Gastrocnemius medialis (tissue), 4 donors: ENCODE measurements around the gene SUSD4. TPM values are rescaled to one million over a fixed set of nuclear protein-coding genes. Genes with fewer than 3 reads are reported as not detected.

Experiments used
- ATAC-seq, 2 donors: fragments of 150-250 bp; one replicate each; pipeline ENCODE4 v1.9.1; 2016
- DNase-seq, 2 donors: peaks; one replicate each; pipeline ENCODE4 v3.0.0-alpha.2; 2019
- H3K27ac ChIP-seq, 4 donors: fragments of 200-600 bp; sonication (generic); 1 replicate in 1 of 4; 2 replicates in 3 of 4; pipeline ENCODE4 v1.5.1; 2016 to 2018; ENCODE audit warnings: mild to moderate bottlenecking in 2 of 4, moderate library complexity in 1 of 4
- H3K27me3 ChIP-seq, 3 donors: fragments of 200-600 bp; sonication (generic) in 2 of 3; 1 replicate in 1 of 3; 2 replicates in 2 of 3; pipeline versions ENCODE4 v1.5.1 to v1.6.0; 2016 to 2019; ENCODE audit warnings: mild to moderate bottlenecking in 1 of 3, moderate library complexity in 1 of 3
- H3K36me3 ChIP-seq, 2 donors: fragments of 200-600 bp; sonication (generic) in 1 of 2; one replicate each; pipeline ENCODE4 v1.5.1; 2017 to 2018
- H3K4me1 ChIP-seq, 2 donors: fragments of 200-600 bp; sonication (generic) in 1 of 2; one replicate each; pipeline ENCODE4 v1.5.1; 2016 to 2017; ENCODE audit warnings: mild to moderate bottlenecking in 2 of 2
- H3K4me3 ChIP-seq, 4 donors: fragments of 200-600 bp; sonication (generic) in 3 of 4; 1 replicate in 1 of 4; 2 replicates in 3 of 4; pipeline ENCODE4 v1.5.1; 2016 to 2019; ENCODE audit warnings: mild to moderate bottlenecking in 2 of 4
- H3K9me3 ChIP-seq, 3 donors: fragments of 200-600 bp; sonication (generic) in 2 of 3; 1 replicate in 1 of 3; 2 replicates in 2 of 3; pipeline ENCODE4 v1.5.1; 2016 to 2019
- CTCF ChIP-seq, 5 experiments: fragments of 450-650 bp in 3 of 5; fragments of 200-600 bp in 2 of 5; sonication (generic) in 2 of 5; IDR thresholded peaks in 4 of 5; conservative IDR thresholded peaks in 1 of 5; 1 replicate in 4 of 5; 2 replicates in 1 of 5; pipeline ENCODE4 v1.5.1; 2016 to 2019; ENCODE audit warnings: antibody characterized with exemption in 5 of 5, mild to moderate bottlenecking in 3 of 5, moderate library complexity in 3 of 5
- POLR2A ChIP-seq, 2 donors: fragments of 450-650 bp; IDR thresholded peaks; one replicate each; pipeline ENCODE4 v1.6.1; 2017; ENCODE audit warnings: antibody characterized with exemption in 2 of 2, mild to moderate bottlenecking in 2 of 2, moderate library complexity in 2 of 2
- in situ Hi-C, 4 donors: fragments of 200-750 bp; cut with MboI; loops; one replicate each; pipeline versions ENCODE4 v1.15.0 to v1.8.0; 2017; ENCODE audit warnings: low sequenced_read_pairs in 4 of 4
- intact Hi-C: fragments of 100-400 bp; cut with DNase I; formaldehyde crosslinking; loops from one replicate; pipeline ENCODE4 v1.15.1; 2023; ENCODE audit warnings: low total_unique reads
- total RNA-seq, 4 donors: library from RNA; depleted of rRNA; stranded (reverse); fragments of >200 nt; gene quantifications; one replicate each; pipeline versions ENCODE4 v1.1.0 to v1.2.3, GENCODE V29; 2016

Gene SUSD4
- total RNA-seq, 4 donors from 2014 or later: 1.2 to 4.0 (median 3.3) TPM; not detected in 1

DNA sequence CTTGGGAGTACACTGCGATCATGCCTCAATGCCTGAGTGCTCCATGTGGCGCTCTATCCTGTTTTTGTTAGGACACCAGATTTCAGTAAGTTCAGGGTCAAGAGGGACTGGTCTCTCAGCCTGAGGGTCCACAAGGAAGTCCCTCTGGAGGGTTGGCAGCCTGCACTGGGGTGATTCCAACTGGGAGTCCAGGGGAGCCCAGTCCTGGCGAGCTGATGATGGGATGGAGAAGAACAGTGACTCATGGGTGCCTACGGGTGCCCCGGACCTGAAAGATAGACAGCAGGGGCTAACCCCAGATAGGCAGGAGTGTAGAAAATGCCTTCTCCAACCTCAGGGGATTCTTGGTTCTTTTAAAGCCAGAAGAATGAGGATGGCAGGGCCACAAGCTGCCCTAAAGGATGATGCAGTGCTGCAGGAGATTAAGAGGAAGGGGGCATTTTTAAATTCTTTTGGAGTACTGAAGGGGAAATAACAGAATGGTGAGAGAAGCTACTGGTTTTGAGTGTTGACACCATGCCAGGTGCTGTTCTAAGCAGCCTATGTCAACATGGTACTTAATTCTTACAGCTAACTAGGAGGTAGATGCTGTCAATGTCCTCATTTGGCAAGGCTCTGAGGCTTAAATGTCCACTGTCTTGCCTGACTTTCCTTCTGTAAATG is 152.5 kb downstream of the SUSD4 start:
- no peak for ATAC-seq
- no peaks in the 10 kb centered on the region for H3K36me3 ChIP-seq
- in situ Hi-C loops (no loop called here), intact Hi-C loops (no loop called here)
- no peak overlapping the region for H3K4me3 ChIP-seq
- no peaks in the 10 kb centered on the region for H3K27me3 ChIP-seq
- H3K9me3 ChIP-seq: no peaks in the 10 kb centered on the region
- H3K4me1 ChIP-seq: peaks cover 0 to 11% of the 10 kb centered on the region in 2 donors
- no peak overlapping the region for H3K27ac ChIP-seq
- no peak for TF ChIP-seq CTCF (IDR thresholded peaks at IDR 0.05 in 4 of 5, conservative IDR thresholded peaks at IDR 0.05 in 1 of 5)
- no peak for TF ChIP-seq POLR2A (IDR thresholded peaks at IDR 0.05)
- DNase-seq: no peak

DNA sequence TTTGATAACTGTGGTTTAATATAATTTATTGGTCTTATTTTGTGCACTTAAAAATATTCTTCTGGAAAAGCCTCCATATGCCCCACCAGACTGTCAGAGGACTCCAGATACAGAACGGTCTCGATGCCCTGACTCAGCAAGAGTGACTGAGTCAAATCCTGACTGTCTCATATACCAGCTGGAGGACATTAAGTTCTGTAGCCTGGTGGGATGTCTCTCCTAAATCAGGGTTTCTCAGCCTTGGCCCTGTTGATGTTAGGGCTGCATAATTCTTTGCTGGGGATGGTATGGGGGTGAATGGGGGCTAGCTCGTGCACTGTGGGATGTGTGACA is 153.2 kb downstream of the SUSD4 start:
- ATAC-seq: no peak
- no peak for TF ChIP-seq POLR2A (IDR thresholded peaks at IDR 0.05)
- TF ChIP-seq CTCF (IDR thresholded peaks at IDR 0.05 in 4 of 5, conservative IDR thresholded peaks at IDR 0.05 in 1 of 5): no peak
- no peaks in the 10 kb centered on the region for H3K27me3 ChIP-seq
- H3K4me1 ChIP-seq: peaks cover 0 to 11% of the 10 kb centered on the region in 2 donors
- no peaks in the 10 kb centered on the region for H3K9me3 ChIP-seq
- no peak for DNase-seq
- intact Hi-C loops (no loop called here), in situ Hi-C loops (no loop called here)
- no peak overlapping the region for H3K27ac ChIP-seq
- no peaks in the 10 kb centered on the region for H3K36me3 ChIP-seq
- no peak overlapping the region for H3K4me3 ChIP-seq

DNA sequence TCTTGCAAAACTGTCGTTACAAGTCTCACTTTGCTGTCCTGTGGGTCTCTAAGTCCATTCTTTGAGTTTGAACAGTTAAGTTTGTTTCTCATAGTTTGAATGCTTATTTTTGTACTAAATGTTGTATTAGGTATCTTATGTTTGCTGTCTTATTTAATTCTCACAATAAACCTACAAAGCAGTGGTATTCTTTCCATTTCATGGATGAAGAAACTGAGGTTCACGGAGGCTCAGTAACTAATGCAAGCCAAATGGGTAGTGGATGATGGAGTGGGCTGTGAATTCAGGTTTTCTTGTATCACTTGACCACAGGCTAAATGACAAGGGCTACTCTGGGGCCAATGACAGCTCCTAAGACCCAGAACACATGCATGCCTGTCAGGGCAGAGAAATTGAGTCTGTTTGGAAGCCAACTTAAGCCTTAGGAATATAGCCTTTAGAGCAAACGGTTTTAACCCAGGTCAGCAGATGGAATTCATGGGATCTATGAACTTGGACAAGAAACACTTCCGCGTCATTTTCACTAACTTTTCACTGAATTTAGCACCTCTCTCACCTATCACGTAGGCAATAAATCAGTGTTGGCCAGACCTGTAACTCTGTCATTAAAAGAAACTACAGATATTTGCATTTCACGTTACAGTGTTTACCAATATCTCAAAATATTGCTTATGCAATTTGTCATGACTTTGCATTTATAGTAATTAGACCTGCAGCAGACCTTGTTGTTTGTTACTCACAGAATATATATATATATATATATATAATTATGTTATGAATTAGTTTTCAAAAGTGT is 153.8 kb downstream of the SUSD4 start:
- no peaks in the 10 kb centered on the region for H3K36me3 ChIP-seq
- no peak overlapping the region for H3K4me3 ChIP-seq
- H3K9me3 ChIP-seq: no peaks in the 10 kb centered on the region
- in situ Hi-C loops (no loop called here), intact Hi-C loops (no loop called here)
- DNase-seq: no peak
- no peaks in the 10 kb centered on the region for H3K27me3 ChIP-seq
- peaks cover 0 to 11% of the 10 kb centered on the region in 2 donors for H3K4me1 ChIP-seq
- ATAC-seq: no peak
- no peak overlapping the region for H3K27ac ChIP-seq
- no peak for TF ChIP-seq CTCF (IDR thresholded peaks at IDR 0.05 in 4 of 5, conservative IDR thresholded peaks at IDR 0.05 in 1 of 5)
- no peak for TF ChIP-seq POLR2A (IDR thresholded peaks at IDR 0.05)

GRCh38 chr1:223209293-223209898 is 154.6 kb downstream of the SUSD4 start:
- H3K4me3 ChIP-seq: no peak overlapping the region
- H3K27me3 ChIP-seq: no peaks in the 10 kb centered on the region
- in situ Hi-C loops: no loop called here
- intact Hi-C loops: no loop called here
- H3K4me1 ChIP-seq: peaks cover 0 to 11% of the 10 kb centered on the region in 2 donors
- no peaks in the 10 kb centered on the region for H3K36me3 ChIP-seq
- H3K27ac ChIP-seq: no peak overlapping the region
- TF ChIP-seq POLR2A (IDR thresholded peaks at IDR 0.05) (no peak), CTCF (IDR thresholded peaks at IDR 0.05 in 4 of 5, conservative IDR thresholded peaks at IDR 0.05 in 1 of 5) (no peak)
- DNase-seq (no peak), ATAC-seq (no peak)
- H3K9me3 ChIP-seq: no peaks in the 10 kb centered on the region
